HUES48 (cell line): Measurements from ENCODE around the gene MYCBP2.
"Not testable (repeated sequence)": the region's sequence is repeated elsewhere in the genome, so short reads cannot be mapped to it uniquely, and the experiment has no call there.

ENCODE experiments used
- H3K27ac ChIP-seq: one replicate; pipeline ENCODE4 v1.7.0; 2013; ENCODE audit warnings: low read depth, low read length, inconsistent platforms
- H3K27me3 ChIP-seq: 2 replicates; pipeline ENCODE4 v1.6.1; 2013; ENCODE audit warnings: mild to moderate bottlenecking, low read length; ENCODE audit not compliant: control insufficient read depth, insufficient read depth
- H3K36me3 ChIP-seq: 2 replicates; pipeline ENCODE4 v1.6.1; 2013; ENCODE audit warnings: low read length; ENCODE audit not compliant: control insufficient read depth, insufficient read depth
- H3K4me1 ChIP-seq: 2 replicates; pipeline ENCODE4 v1.6.1; 2013; ENCODE audit warnings: mild to moderate bottlenecking, low read length; ENCODE audit not compliant: control insufficient read depth, insufficient read depth
- H3K4me3 ChIP-seq: 2 replicates; pipeline ENCODE4 v1.5.1; 2013; ENCODE audit warnings: mild to moderate bottlenecking, low read depth, low read length
- H3K9ac ChIP-seq: 2 replicates; pipeline ENCODE4 v1.6.1; 2013; ENCODE audit warnings: mild to moderate bottlenecking, low read depth, low read length, moderate library complexity
- H3K9me3 ChIP-seq: 2 replicates; pipeline ENCODE4 v1.6.1; 2013; ENCODE audit warnings: low read length; ENCODE audit not compliant: control insufficient read depth, insufficient read depth

Gene MYCBP2

GRCh38 chr13:77316430-77316829 lies 10.5 kb downstream of the MYCBP2 start:
- H3K4me3 ChIP-seq: no peak overlapping the region
- no peaks in the 10 kb centered on the region for H3K36me3 ChIP-seq
- H3K27me3 ChIP-seq: no peaks in the 10 kb centered on the region
- H3K4me1 ChIP-seq: peaks cover 25% of the 10 kb centered on the region
- no peak overlapping the region for H3K27ac ChIP-seq
- no peaks in the 10 kb centered on the region for H3K9me3 ChIP-seq
- no peak overlapping the region for H3K9ac ChIP-seq

GRCh38 chr13:77315509-77315908 lies 11.4 kb downstream of the MYCBP2 start:
- not testable (repeated sequence) for H3K36me3 ChIP-seq, H3K9me3 ChIP-seq, H3K9ac ChIP-seq, H3K27me3 ChIP-seq, H3K27ac ChIP-seq, H3K4me3 ChIP-seq
- H3K4me1 ChIP-seq: peaks cover 34% of the 10 kb centered on the region

GRCh38 chr13:77313923-77314322 lies 13.0 kb downstream of the MYCBP2 start:
- H3K9me3 ChIP-seq: no peaks in the 10 kb centered on the region
- no peaks in the 10 kb centered on the region for H3K36me3 ChIP-seq
- H3K27me3 ChIP-seq: no peaks in the 10 kb centered on the region
- H3K4me1 ChIP-seq: peaks cover 50% of the 10 kb centered on the region
- H3K4me3 ChIP-seq: no peak overlapping the region
- no peak overlapping the region for H3K27ac ChIP-seq
- H3K9ac ChIP-seq: no peak overlapping the region

- Histone ChIP-seq H3K27ac (peak overlapping the region; percentile 87), H3K4me1 (peaks cover 57% of the 10 kb centered on the region), H3K4me3 (peak overlapping the region; percentile 25; the same call in 1 of the 2 replicates), H3K9ac (no peak overlapping the region), H3K9me3 (no peaks in the 10 kb centered on the region), H3K36me3 (no peaks in the 10 kb centered on the region), H3K27me3 (no peaks in the 10 kb centered on the region)
Measured at GRCh38 chr13:77312311-77312710, 14.6 kb downstream of the MYCBP2 start.

- Histone ChIP-seq H3K9me3 (no peaks in the 10 kb centered on the region), H3K4me3 (peak overlapping the region; percentile 30; the same call in 1 of the 2 replicates), H3K36me3 (no peaks in the 10 kb centered on the region), H3K27ac (peak overlapping the region; percentile 23), H3K9ac (peak overlapping the region; percentile 39; the same call in 1 of the 2 replicates), H3K27me3 (no peaks in the 10 kb centered on the region), H3K4me1 (peaks cover 70% of the 10 kb centered on the region)
Measured at GRCh38 chr13:77310579-77311279, 16.2 kb downstream of the MYCBP2 start.

- no peak overlapping the region for H3K27ac ChIP-seq
- H3K27me3 ChIP-seq: no peaks in the 10 kb centered on the region
- H3K36me3 ChIP-seq: no peaks in the 10 kb centered on the region
- H3K9me3 ChIP-seq: no peaks in the 10 kb centered on the region
- no peak overlapping the region for H3K4me3 ChIP-seq
- H3K4me1 ChIP-seq: peaks cover 76% of the 10 kb centered on the region
- no peak overlapping the region for H3K9ac ChIP-seq
Measured at GRCh38 chr13:77310161-77310560, 16.7 kb downstream of the MYCBP2 start.

GRCh38 chr13:77309254-77309653 lies 17.6 kb downstream of the MYCBP2 start:
- H3K4me1 ChIP-seq: peaks cover 81% of the 10 kb centered on the region
- no peaks in the 10 kb centered on the region for H3K36me3 ChIP-seq
- no peak overlapping the region for H3K27ac ChIP-seq
- no peaks in the 10 kb centered on the region for H3K9me3 ChIP-seq
- H3K4me3 ChIP-seq: no peak overlapping the region
- no peak overlapping the region for H3K9ac ChIP-seq
- no peaks in the 10 kb centered on the region for H3K27me3 ChIP-seq

- peaks cover 74% of the 10 kb centered on the region for H3K4me1 ChIP-seq
- H3K27ac ChIP-seq: peak overlapping the region; percentile 9
- H3K9me3 ChIP-seq: no peaks in the 10 kb centered on the region
- no peak overlapping the region for H3K4me3 ChIP-seq
- H3K9ac ChIP-seq: no peak overlapping the region
- H3K27me3 ChIP-seq: no peaks in the 10 kb centered on the region
- no peaks in the 10 kb centered on the region for H3K36me3 ChIP-seq
Measured at GRCh38 chr13:77306458-77306857, 20.4 kb downstream of the MYCBP2 start.

- Histone ChIP-seq H3K9ac (no peak overlapping the region), H3K9me3 (no peaks in the 10 kb centered on the region), H3K4me1 (peaks cover 70% of the 10 kb centered on the region), H3K4me3 (no peak overlapping the region), H3K27ac (no peak overlapping the region), H3K27me3 (no peaks in the 10 kb centered on the region), H3K36me3 (no peaks in the 10 kb centered on the region)
Measured at GRCh38 chr13:77305266-77305665, 21.6 kb downstream of the MYCBP2 start.

- Histone ChIP-seq H3K27ac (no peak overlapping the region), H3K4me1 (peaks cover 42% of the 10 kb centered on the region), H3K4me3 (no peak overlapping the region)
Measured at GRCh38 chr13:77300176-77301037, 26.5 kb downstream of the MYCBP2 start.

GRCh38 chr13:77299587-77299986 lies 27.3 kb downstream of the MYCBP2 start:
- Histone ChIP-seq H3K4me3 (no peak overlapping the region), H3K36me3 (0 out of 2 replicates have a peak, but pooled peaks cover 3% of the 10 kb centered on the region), H3K27me3 (no peaks in the 10 kb centered on the region), H3K9ac (no peak overlapping the region), H3K4me1 (peaks cover 37% of the 10 kb centered on the region), H3K27ac (no peak overlapping the region), H3K9me3 (no peaks in the 10 kb centered on the region)

More at GRCh38 chr13:77300176-77301037, 26.5 kb downstream of the MYCBP2 start:
- Histone ChIP-seq H3K9me3 (no peaks in the 10 kb centered on the region), H3K9ac (no peak overlapping the region), H3K27me3 (no peaks in the 10 kb centered on the region), H3K36me3 (0 out of 2 replicates have a peak, but pooled peaks cover 3% of the 10 kb centered on the region)
